Skeletal muscle satellite cell (primary cell): ENCODE data around the gene SLC35F3. TPM values are rescaled to one million over a fixed set of nuclear protein-coding genes. Genes with fewer than 3 reads are reported as not detected.

ENCODE experiments used
- H3K27me3 ChIP-seq: 2 replicates; pipeline ENCODE4 v1.7.0; 2013; ENCODE audit warnings: low read length; ENCODE audit not compliant: control insufficient read depth, insufficient read depth
- H3K36me3 ChIP-seq: 2 replicates; pipeline ENCODE4 v1.7.0; 2013; ENCODE audit warnings: mild to moderate bottlenecking, control low read depth, low read length; ENCODE audit not compliant: insufficient read depth
- H3K4me1 ChIP-seq: 2 replicates; pipeline ENCODE4 v1.7.0; 2013; ENCODE audit warnings: low read length; ENCODE audit not compliant: control insufficient read depth, insufficient read depth
- H3K4me2 ChIP-seq: 2 replicates; pipeline ENCODE4 v1.7.0; 2013; ENCODE audit warnings: mild to moderate bottlenecking, low read length
- H3K4me3 ChIP-seq: 2 replicates; pipeline ENCODE4 v1.7.0; 2013; ENCODE audit warnings: low read length
- H3K9ac ChIP-seq: 2 replicates; pipeline ENCODE4 v1.7.0; 2013; ENCODE audit warnings: mild to moderate bottlenecking, low read depth, low read length, moderate library complexity
- H3K9me3 ChIP-seq: replicated peaks from 2 replicates; pipeline ENCODE4 v1.7.0; 2013; ENCODE audit warnings: mild to moderate bottlenecking, control low read depth, low read length
- small RNA-seq: library from RNA; depleted of rRNA; stranded (forward); fragments of <200 nt; gene quantifications from one replicate; pipeline ENCODE3, GENCODE V24; 2012

Gene SLC35F3

GRCh38 chr1:234371414-234371813, 466.9 kb downstream of the SLC35F3 start:
- H3K4me2 ChIP-seq = no peak overlapping the region

GRCh38 chr1:234372011-234372757, 467.7 kb downstream of the SLC35F3 start:
- Histone ChIP-seq H3K4me2 (peak overlapping the region; percentile 86), H3K27me3 (no peaks in the 10 kb centered on the region), H3K4me1 (peaks cover 30% of the 10 kb centered on the region), H3K4me3 (peak overlapping the region; percentile 78), H3K9me3 (no peaks in the 10 kb centered on the region), H3K9ac (peak overlapping the region; percentile 96), H3K36me3 (peaks cover 12% of the 10 kb centered on the region)

More at GRCh38 chr1:234371414-234371813, 466.9 kb downstream of the SLC35F3 start:
- no peaks in the 10 kb centered on the region for H3K27me3 ChIP-seq
- H3K36me3 ChIP-seq = peaks cover 7% of the 10 kb centered on the region
- H3K4me3 ChIP-seq = no peak overlapping the region
- peaks cover 30% of the 10 kb centered on the region for H3K4me1 ChIP-seq
- no peak overlapping the region for H3K9ac ChIP-seq
- H3K9me3 ChIP-seq = no peaks in the 10 kb centered on the region

- Histone ChIP-seq H3K4me1 (peaks cover 30% of the 10 kb centered on the region), H3K9ac (peak within 1 kb of the TSS; percentile 96), H3K4me3 (peak within 1 kb of the TSS; percentile 78), H3K36me3 (peaks cover 22% of the 10 kb centered on the region), H3K9me3 (no peaks in the 10 kb centered on the region), H3K27me3 (no peaks in the 10 kb centered on the region), H3K4me2 (peak within 1 kb of the TSS; percentile 86)
Observed at GRCh38 chr1:234373064-234373958, 468.8 kb downstream of the SLC35F3 start, which contains the start of gene COA6. Gene COA6, plus strand, starts transcription at chr1:234373456. Its CDS starts 11 bp downstream, at chr1:234373467.

- H3K27me3 ChIP-seq = no peaks in the 10 kb centered on the region
- peak overlapping the region; percentile 78 for H3K4me3 ChIP-seq
- H3K9me3 ChIP-seq = no peaks in the 10 kb centered on the region
- peak overlapping the region; percentile 96 for H3K9ac ChIP-seq
- H3K36me3 ChIP-seq = peaks cover 24% of the 10 kb centered on the region
- peaks cover 27% of the 10 kb centered on the region for H3K4me1 ChIP-seq
- H3K4me2 ChIP-seq = peak overlapping the region; percentile 86
Observed at GRCh38 chr1:234373959-234374254, 469.4 kb downstream of the SLC35F3 start.

Small RNAs within 50 kb of the gene (small RNA-seq; reads per million reads assigned to genes)
- not detected for gene MIR4671
